NCI-H345 treated with DMSO at 0.1 percent for 48 hours (cell line): ENCODE measurements around the gene FLOT1.

ENCODE experiments used
- DNase-seq: peaks from one replicate; lab custom pipeline; 2025; ENCODE audit not compliant: unreplicated experiment; lab: John Stamatoyannopoulos, UW

FLOT1 gene

GRCh38 chr6:30682143-30683117 is 60.1 kb downstream of the FLOT1 start:
- DNase-seq: no peak

- no peak for DNase-seq
Measured at GRCh38 chr6:30681766-30682142, 60.7 kb downstream of the FLOT1 start.

GRCh38 chr6:30679765-30680535 is 62.5 kb downstream of the FLOT1 start:
- no peak for DNase-seq

GRCh38 chr6:30678964-30679726 is 63.3 kb downstream of the FLOT1 start:
- DNase-seq: no peak
